C4-2B (cell line): ENCODE results near the gene REXO1.

Experiments
- CTCF ChIP-seq: fragments of 450-650 bp; conservative IDR thresholded peaks from 2 replicates; pipeline ENCODE4 v1.5.1; 2017; ENCODE audit warnings: mild to moderate bottlenecking
- ZFX ChIP-seq: fragments of 450-650 bp; IDR thresholded peaks from 2 replicates; pipeline ENCODE4 v1.6.1; 2017

- TF ChIP-seq CTCF (peak; percentile 67), ZFX (no peak)
Observed at GRCh38 chr19:1774989-1775772, 73.1 kb downstream of the REXO1 start.
